GM18505 (cell line): ENCODE data around the gene DOK7.

ENCODE experiments used
- ATAC-seq: cut with Tn5 transposase; IDR thresholded peaks from one replicate; pipeline ENCODE4 v1.9.1; 2021; ENCODE audit not compliant: unreplicated experiment
- POLR2A ChIP-seq: IDR thresholded peaks from 4 replicates; pipeline ENCODE4 v1.6.1; 2011; ENCODE audit warnings: borderline replicate concordance; ENCODE audit not compliant: insufficient read depth, insufficient read length; ENCODE audit errors: extremely low read depth

Gene DOK7, protein sequence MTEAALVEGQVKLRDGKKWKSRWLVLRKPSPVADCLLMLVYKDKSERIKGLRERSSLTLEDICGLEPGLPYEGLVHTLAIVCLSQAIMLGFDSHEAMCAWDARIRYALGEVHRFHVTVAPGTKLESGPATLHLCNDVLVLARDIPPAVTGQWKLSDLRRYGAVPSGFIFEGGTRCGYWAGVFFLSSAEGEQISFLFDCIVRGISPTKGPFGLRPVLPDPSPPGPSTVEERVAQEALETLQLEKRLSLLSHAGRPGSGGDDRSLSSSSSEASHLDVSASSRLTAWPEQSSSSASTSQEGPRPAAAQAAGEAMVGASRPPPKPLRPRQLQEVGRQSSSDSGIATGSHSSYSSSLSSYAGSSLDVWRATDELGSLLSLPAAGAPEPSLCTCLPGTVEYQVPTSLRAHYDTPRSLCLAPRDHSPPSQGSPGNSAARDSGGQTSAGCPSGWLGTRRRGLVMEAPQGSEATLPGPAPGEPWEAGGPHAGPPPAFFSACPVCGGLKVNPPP

DNA sequence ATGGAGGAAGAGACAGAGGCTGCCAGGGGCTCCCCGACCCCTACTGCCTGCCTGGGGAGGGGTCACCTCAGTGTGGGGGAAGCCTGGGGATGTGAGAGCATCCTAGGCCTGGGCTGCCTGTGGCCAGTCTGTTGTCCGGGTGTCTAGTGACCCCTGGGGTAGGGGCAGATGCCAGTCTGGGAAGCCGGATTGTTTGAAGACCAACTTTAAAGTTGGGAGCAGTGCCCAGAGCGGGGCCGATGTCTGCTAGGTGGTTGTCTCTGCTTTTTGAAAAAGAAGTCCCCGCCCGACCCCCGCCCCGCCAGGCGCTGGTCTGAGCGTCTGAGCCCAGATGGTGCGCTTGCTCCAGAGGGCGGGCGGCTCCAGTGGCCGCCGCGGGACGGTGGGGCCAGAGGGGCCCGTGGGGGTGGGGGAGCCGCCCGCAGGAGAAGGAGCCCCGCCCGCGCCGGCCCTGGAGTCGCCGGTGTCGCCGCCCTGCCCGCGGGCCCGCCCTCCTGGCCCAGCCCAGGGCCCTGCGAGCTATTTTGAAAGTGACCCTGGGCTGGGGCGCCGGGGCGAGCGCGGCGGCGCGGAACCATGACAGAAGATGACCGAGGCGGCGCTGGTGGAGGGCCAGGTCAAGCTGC is at the start of gene DOK7:
TSS of gene DOK7 (plus strand) at position 517 of the 626 bp plus-strand sequence. CDS start at position 587, 70 bp downstream.
- TF ChIP-seq POLR2A = no peak
- no peak for ATAC-seq

DNA sequence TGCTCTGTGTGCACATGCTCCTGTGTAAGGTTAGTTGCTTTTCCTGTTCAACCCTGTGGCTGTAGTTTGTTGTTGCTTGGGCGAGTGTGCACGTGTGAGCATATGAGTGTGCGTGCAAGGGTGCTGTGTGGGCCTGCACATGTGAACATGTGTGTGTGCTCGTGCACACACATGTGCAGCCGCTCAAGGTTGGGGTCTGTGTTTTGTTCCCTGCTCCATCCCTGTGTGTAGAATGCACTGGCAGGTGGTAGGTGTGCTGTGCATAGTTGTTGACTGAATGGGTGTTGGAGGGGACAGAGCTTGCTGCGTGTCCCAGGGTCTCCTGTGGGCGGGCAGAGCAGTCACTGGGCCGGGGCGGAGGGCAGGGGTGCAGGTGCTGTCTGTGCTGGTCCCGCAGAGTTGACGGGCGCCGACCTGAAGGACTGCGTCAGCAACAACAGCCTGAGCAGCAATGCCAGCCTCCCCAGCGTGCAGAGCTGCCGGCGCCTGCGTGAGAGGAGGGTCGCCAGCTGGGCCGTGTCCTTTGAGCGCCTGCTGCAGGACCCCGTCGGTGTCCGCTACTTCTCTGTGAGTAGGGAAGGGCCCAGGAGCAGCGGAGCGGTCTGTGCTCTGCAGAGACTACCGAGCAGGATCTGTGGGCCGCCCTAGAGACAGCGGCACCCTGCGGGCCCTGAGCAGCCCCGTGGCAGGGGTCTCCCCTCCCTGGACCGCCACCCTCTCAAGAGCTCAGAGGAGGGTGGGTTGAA is 49.3 kb upstream of the DOK7 start:
- TF ChIP-seq POLR2A = no peak
- ATAC-seq = no peak

DNA sequence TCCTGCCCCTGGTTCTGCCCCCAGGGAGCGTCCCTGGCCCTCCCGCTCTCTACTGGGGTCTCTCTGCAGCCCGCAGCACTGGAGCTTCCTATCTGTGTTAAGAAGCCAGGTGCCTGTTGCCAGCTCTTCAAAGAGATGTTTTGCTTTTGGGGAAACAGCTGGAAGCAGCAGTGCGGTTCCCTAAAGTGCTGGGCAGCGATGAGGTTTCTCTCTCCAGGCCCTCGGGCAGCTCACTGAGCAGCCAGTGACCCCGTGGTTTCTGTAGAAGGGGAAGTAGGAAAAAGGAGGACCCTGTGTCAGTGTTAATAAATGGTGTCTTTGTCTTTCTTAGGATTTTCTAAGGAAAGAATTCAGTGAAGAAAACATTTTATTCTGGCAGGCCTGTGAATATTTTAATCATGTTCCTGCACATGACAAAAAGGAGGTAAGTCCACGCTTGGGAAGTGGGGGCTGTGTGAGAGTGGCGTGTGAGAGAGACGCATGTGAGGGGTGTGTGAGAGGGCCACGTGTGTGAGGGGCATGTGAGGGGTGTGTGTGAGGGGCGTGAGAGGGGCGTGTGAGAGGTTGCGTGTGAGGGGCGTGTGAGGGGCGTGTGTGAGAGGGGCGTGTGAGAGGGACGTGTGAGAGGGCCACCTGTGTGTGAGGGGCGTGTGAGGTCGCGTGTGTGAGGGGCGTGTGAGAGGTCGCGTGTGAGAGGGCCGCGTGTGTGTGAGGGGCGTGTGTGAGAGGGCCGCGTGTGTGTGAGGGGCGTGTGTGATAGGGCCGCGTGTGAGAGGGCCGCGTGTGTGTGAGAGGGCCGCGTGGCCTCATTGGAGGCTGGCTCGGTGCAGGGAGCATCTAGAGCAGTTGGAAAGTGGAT is 48.5 kb upstream of the DOK7 start:
- no peak for ATAC-seq
- no peak for TF ChIP-seq POLR2A

DNA sequence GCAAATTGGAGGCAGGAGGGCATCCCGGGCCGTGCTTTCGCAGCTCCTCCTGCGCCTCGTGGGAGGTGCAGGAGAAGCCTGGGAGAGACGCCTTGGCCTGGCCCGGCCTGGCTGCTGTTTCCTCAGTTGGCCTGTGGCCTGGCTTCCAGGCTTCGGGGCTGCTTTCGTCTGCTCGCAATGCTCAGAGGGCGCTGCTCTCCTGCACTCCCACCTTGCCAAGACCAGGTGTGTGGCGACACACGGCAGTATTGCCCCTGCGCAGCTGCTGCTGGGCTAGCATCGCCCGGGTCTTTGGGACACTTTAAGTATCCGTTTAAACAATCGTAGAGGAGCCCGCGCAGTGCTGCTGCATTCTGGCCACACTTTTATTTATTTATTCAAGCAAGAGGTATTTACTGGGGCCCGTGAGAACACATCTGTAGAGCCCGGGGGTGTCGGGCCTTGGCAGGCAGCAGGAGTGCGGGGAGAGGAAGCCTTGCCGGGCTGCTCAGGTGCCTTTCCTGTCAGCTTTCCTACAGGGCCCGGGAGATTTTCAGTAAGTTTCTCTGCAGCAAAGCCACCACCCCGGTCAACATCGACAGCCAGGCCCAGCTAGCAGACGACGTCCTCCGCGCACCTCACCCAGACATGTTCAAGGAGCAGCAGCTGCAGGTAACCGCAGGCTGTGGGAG is 47.5 kb upstream of the DOK7 start:
- no peak for TF ChIP-seq POLR2A
- no peak for ATAC-seq

DNA sequence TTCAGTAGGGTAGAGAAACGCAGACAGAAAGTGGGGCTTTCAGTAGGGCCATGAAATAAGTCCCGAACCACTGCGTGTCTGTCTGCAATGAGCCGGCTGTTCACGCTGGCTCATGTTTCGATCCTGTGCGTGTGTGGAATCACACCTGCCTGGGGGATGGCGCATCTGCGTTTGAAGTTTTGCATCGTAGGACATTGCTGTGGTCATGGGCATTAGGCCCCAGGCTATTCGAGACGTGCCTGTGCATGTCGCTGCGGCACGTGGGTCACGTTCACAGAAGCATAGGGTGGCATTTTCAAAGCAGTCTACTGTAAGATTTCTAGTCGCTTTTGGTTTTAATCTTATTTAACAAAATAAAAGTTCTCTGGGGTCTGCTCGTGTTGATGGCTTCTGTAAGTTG is 46.8 kb upstream of the DOK7 start:
- no peak for ATAC-seq
- no peak for TF ChIP-seq POLR2A

DNA sequence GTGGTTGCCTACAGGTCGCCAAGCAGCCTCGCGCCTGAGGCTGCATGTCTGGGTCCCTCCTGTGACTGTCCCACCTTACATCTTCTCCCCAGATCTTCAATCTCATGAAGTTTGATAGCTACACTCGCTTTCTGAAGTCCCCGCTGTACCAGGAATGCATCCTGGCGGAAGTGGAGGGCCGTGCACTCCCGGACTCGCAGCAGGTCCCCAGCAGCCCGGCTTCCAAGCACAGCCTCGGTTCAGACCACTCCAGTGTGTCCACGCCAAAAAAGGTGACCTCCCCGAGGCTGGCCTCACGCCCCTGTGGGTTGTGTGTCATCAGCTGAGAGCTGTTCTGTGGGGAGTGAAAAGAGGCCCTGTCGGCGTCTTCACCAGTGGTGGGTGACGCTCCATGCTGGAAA is 46.3 kb upstream of the DOK7 start:
- ATAC-seq = no peak

GRCh38 chr4:3417448-3417847 is 45.7 kb upstream of the DOK7 start:
- ATAC-seq = no peak
- TF ChIP-seq POLR2A = no peak

More for the DNA sequence above, 46.3 kb upstream of the DOK7 start:
- TF ChIP-seq POLR2A = no peak

DNA sequence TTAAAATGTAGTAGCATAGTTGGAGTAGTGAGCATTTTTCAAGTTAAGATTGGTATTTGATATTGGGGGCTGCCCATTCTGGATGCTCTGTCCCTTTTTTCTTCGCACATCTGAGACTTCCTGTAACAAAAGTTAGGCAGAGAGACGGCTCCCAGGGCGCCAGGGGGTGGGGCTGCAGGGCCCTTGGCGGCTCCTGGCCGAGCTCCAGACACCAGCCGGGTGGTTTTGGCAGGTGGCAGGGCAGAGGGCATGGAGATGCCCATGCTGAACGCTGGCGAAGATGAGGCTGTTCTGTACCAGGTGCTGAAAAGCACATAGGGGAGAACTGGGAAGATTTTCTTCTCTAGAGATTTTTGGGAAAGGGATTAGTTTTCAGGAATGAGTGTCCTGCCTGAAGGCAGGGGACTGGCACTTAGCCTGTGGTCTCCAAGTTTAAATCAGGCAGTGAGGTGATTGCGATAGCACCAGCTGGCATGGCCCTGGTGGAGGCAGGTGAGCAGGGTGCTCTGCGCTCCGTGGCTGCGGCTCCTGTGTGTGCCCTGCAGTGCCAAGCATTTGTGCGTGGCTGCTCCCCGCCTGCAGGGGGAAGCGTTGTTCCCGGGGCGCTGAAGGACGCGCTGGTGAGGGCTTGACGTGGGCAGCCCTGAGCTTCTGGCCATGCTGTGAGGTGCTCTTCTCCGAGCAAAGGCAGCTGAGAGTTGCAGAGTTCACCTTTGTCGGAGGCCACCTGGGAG is 44.9 kb upstream of the DOK7 start:
- no peak for TF ChIP-seq POLR2A
- no peak for ATAC-seq

DNA sequence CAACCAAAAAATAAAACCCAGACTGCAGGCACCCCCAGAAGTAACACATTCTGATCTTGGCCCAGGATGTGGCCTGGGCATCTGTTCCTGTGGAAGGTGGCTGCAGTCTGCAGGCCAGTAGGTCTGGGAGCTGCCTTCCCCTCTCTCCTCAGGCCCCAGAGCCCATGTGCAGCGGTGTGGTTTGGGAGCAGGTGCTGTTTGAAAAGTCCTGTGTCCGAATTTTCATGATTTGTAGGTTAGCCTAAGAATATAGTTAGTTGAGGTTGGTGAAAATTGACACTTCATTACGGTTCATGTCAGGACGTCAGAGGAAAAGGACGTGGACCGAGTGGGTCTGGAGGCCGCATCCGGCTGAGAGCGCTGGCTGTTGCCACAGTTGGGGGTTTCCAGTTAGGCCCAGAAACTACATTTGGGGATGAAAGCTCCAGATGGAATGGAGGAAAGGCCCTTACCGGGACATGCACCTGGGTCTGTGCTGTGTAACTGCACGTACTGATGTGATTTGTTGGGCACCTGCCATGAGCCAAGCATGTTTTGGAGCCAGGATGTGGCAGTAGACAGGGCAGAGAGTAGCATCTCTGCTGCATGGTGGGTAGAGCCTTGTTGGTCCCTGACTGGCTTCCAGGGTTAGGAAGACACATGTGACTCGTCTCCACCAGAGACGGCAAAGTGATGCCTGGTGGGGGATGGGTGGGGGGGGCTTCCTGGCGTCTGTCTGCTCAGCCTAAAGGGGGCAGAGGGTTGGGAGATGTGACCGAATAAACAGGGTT is 43.1 kb upstream of the DOK7 start:
- no peak for ATAC-seq
- TF ChIP-seq POLR2A = no peak

DNA sequence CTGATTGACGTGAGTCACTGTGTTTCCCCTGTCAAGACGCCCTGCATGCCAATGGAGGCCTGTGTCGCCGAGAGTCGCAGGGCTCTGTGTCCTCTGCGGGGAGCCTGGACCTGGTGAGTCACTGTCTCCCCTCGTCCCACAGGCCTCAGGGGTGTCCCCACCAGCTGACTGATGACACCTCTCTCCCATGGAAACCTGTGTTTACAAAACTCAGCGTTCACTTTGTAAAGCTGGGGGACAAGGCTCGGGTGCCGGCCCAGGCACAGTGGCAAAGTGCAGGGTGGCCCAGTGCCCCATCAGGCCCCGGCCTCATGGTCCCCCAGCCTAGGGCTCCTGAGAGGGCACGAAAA is 42.5 kb upstream of the DOK7 start:
- no peak for ATAC-seq
- no peak for TF ChIP-seq POLR2A

- no peak for ATAC-seq
- TF ChIP-seq POLR2A = no peak
Measured at GRCh38 chr4:3420956-3421355, 42.1 kb upstream of the DOK7 start.
